Gastroesophageal sphincter (tissue), 4 donors: ENCODE data around the gene PIAS1. TPM values are rescaled to one million over a fixed set of nuclear protein-coding genes. Genes with fewer than 3 reads are reported as not detected.

Source experiments
- ATAC-seq: fragments of 150-250 bp; one replicate; pipeline ENCODE4 v1.9.1; 2016; ENCODE audit warnings: mild to moderate bottlenecking, moderate library complexity
- H3K27ac ChIP-seq, 4 donors: fragments of 200-600 bp; sonication (generic) in 3 of 4; 1 replicate in 3 of 4; 2 replicates in 1 of 4; pipeline ENCODE4 v1.5.1; 2016 to 2019
- H3K27me3 ChIP-seq: fragments of 200-600 bp; sonication (generic); one replicate; pipeline ENCODE4 v1.5.1; 2019
- H3K36me3 ChIP-seq, 2 donors: fragments of 200-600 bp; sonication (generic); one replicate each; pipeline ENCODE4 v1.5.1; 2019; ENCODE audit warnings: control low read depth in 1 of 2
- H3K4me1 ChIP-seq, 3 donors: fragments of 200-600 bp; sonication (generic); 1 replicate in 2 of 3; 2 replicates in 1 of 3; pipeline ENCODE4 v1.5.1; 2016 to 2019; ENCODE audit warnings: control low read depth in 2 of 3
- H3K4me3 ChIP-seq, 2 donors: fragments of 200-600 bp; sonication (generic); one replicate each; pipeline ENCODE4 v1.5.1; 2019; ENCODE audit warnings: mild to moderate bottlenecking in 1 of 2, moderate library complexity in 1 of 2
- H3K9me3 ChIP-seq, 3 donors: fragments of 200-600 bp; sonication (generic); one replicate each; pipeline ENCODE4 v1.5.1; 2017 to 2019; ENCODE audit warnings: control low read depth in 2 of 3
- EP300 ChIP-seq: sonication (generic); formaldehyde crosslinking; IDR thresholded peaks from one replicate; pipeline ENCODE4 v1.6.1; 2017; ENCODE audit warnings: antibody characterized with exemption, mild to moderate bottlenecking
- POLR2A ChIP-seq, 2 donors: fragments of 450-650 bp; IDR thresholded peaks; one replicate each; pipeline ENCODE4 v1.6.1; 2017; ENCODE audit warnings: antibody characterized with exemption in 2 of 2, mild to moderate bottlenecking in 2 of 2, moderate library complexity in 1 of 2
- POLR2AphosphoS5 ChIP-seq: sonication (generic); formaldehyde crosslinking; IDR thresholded peaks from one replicate; pipeline ENCODE4 v1.6.1; 2017; ENCODE audit warnings: antibody characterized with exemption
- WGBS, 2 donors: methylation state at CpG; one replicate each; pipeline ENCODE4 v1.1.5; 2018; ENCODE audit warnings: low coverage in 1 of 2; 5-methylcytosine and 5-hydroxymethylcytosine counted together
- total RNA-seq, 4 donors: library from RNA; depleted of rRNA; stranded (reverse); fragments of >200 nt; gene quantifications; one replicate each; pipeline ENCODE4 v1.1.0, GENCODE V29; 2016
- TF ChIP-seq, protein P1 (sequence below), 4 experiments: fragments of 200-600 bp in 2 of 4; fragments of 450-650 bp in 2 of 4; sonication (generic) in 1 of 4; IDR thresholded peaks; one replicate each; pipeline ENCODE4 v1.5.1; 2017 to 2019; ENCODE audit warnings: antibody characterized with exemption in 4 of 4, mild to moderate bottlenecking in 2 of 4, moderate library complexity in 2 of 4

Gene PIAS1
- total RNA-seq, 4 donors from 2014 or later, result 26.6 to 101 (median 48.9) TPM

DNA sequence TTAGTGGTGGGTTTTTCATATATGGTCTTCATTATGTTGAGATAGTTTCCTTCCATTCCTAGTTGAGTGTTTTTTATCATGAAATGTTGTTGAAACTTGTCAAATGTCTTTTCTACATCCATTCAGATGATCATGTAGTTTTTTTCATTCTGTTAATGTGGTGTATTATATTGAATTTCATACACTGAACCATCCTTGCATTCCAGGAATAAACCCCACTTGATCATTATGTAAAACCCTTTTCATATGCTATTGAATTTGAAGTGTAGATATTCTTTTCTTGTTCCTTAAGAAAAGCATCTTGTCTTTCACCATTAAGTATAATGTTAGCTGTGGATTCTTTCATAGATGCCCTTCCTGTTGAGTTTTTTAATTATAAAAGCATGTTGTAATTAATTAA lies 42.9 kb downstream of the PIAS1 start:
- Histone ChIP-seq H3K4me3 (no peak overlapping the region), H3K27me3 (no peaks in the 10 kb centered on the region), H3K4me1 (peaks cover 0 to 9% (median 0%) of the 10 kb centered on the region in 3 donors), H3K36me3 (peaks cover 0 to 18% of the 10 kb centered on the region in 2 donors), H3K27ac (no peak overlapping the region), H3K9me3 (peaks cover 0 to 21% (median 0%) of the 10 kb centered on the region in 3 donors)
- no peak for ATAC-seq
- TF ChIP-seq POLR2A (IDR thresholded peaks at IDR 0.05) (no peak), EP300 (no peak), POLR2AphosphoS5 (no peak)
- TF ChIP-seq, protein P1, sequence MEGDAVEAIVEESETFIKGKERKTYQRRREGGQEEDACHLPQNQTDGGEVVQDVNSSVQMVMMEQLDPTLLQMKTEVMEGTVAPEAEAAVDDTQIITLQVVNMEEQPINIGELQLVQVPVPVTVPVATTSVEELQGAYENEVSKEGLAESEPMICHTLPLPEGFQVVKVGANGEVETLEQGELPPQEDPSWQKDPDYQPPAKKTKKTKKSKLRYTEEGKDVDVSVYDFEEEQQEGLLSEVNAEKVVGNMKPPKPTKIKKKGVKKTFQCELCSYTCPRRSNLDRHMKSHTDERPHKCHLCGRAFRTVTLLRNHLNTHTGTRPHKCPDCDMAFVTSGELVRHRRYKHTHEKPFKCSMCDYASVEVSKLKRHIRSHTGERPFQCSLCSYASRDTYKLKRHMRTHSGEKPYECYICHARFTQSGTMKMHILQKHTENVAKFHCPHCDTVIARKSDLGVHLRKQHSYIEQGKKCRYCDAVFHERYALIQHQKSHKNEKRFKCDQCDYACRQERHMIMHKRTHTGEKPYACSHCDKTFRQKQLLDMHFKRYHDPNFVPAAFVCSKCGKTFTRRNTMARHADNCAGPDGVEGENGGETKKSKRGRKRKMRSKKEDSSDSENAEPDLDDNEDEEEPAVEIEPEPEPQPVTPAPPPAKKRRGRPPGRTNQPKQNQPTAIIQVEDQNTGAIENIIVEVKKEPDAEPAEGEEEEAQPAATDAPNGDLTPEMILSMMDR (IDR thresholded peaks at IDR 0.05), result no peak

DNA sequence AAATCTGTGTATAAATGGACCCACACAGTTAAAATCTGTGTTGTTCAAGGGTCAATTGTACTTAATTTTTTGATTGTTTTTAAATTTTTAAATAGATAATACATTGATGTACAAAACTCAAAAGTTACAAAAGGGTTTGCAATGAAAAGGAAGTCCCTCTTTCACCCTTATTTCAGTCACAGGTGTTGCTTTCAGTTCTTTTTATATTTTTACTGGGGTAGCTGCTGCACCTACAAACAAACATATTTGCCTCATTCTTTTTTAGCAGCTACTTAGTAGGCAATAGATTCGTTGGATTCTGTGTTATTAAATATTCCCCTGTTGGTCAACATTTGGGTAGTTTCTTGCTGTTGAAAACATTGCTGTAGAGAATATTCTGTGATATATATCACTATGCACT lies 44.4 kb downstream of the PIAS1 start:
- Histone ChIP-seq H3K27ac (no peak overlapping the region), H3K27me3 (no peaks in the 10 kb centered on the region), H3K36me3 (peaks cover 0 to 18% of the 10 kb centered on the region in 2 donors), H3K4me1 (peaks cover 0 to 7% (median 0%) of the 10 kb centered on the region in 3 donors), H3K4me3 (no peak overlapping the region), H3K9me3 (peaks cover 0 to 21% (median 0%) of the 10 kb centered on the region in 3 donors)
- no peak for ATAC-seq
- TF ChIP-seq EP300 (no peak), POLR2AphosphoS5 (no peak), POLR2A (IDR thresholded peaks at IDR 0.05) (no peak)
- TF ChIP-seq, protein P1 (IDR thresholded peaks at IDR 0.05), result no peak
- 86% methylated on average over 1 of the region's 1 CpG for WGBS, 2 donors

DNA sequence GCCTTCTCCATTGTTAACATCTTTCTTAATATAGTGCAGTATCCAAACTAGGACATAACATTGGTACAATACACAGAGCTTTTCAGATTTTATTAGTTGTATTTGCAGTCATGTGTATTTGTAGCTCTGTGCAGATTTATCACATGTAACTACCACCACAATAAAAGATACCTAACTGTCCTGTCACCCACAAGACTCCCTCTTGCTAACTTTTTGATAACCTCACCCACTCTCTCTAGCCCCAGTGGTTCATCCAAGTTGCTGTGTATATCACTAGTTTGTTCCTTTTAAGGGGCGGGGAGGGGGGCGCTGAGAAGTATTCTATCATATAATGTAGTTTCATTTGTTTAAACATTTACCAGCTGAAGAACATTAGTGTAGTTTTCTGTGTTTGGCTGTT lies 46.1 kb downstream of the PIAS1 start:
- H3K4me1 ChIP-seq, result peaks cover 0 to 7% (median 0%) of the 10 kb centered on the region in 3 donors
- no peak overlapping the region for H3K4me3 ChIP-seq
- H3K27me3 ChIP-seq, result no peaks in the 10 kb centered on the region
- no peak overlapping the region for H3K27ac ChIP-seq
- H3K9me3 ChIP-seq, result peaks cover 0 to 21% (median 0%) of the 10 kb centered on the region in 3 donors
- TF ChIP-seq, protein P1 (IDR thresholded peaks at IDR 0.05), result no peak
- no peak for TF ChIP-seq POLR2AphosphoS5
- no peak for TF ChIP-seq POLR2A (IDR thresholded peaks at IDR 0.05)
- no peak for TF ChIP-seq EP300
- ATAC-seq, result no peak
- peaks cover 0 to 25% of the 10 kb centered on the region in 2 donors for H3K36me3 ChIP-seq
- 70 to 71% methylated on average over 1 to 2 of the region's 2 CpGs for WGBS, 2 donors

DNA sequence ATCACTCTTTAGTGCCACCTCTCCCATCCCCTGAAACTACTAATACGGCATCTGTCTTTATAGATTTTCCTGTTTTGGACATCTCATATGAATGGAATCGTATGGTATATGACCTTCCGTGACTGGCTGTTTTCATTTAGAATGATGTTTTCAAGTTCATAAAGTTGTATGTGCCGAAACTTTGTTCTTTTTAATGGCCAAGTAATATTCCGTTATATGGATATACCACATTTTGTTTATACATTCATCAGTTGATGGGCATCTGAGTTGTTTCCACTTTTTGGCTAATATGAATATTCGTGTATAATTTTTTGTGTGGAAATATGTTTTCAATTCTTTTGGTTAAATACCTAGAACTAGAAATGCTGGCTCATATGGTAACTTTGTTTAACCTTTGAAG lies 49.5 kb downstream of the PIAS1 start:
- no peaks in the 10 kb centered on the region for H3K9me3 ChIP-seq
- H3K4me3 ChIP-seq, result no peak overlapping the region
- WGBS, 2 donors, result 96 to 100% methylated on average over 5 to 6 of the region's 6 CpGs
- H3K27ac ChIP-seq, result no peak overlapping the region
- H3K27me3 ChIP-seq, result no peaks in the 10 kb centered on the region
- ATAC-seq, result no peak
- TF ChIP-seq POLR2A (IDR thresholded peaks at IDR 0.05) (no peak), POLR2AphosphoS5 (no peak), EP300 (no peak)
- TF ChIP-seq, protein P1 (IDR thresholded peaks at IDR 0.05), result no peak
- peaks cover 0 to 15% of the 10 kb centered on the region in 2 donors for H3K36me3 ChIP-seq
- peaks cover 0 to 30% (median 6%) of the 10 kb centered on the region in 3 donors for H3K4me1 ChIP-seq

DNA sequence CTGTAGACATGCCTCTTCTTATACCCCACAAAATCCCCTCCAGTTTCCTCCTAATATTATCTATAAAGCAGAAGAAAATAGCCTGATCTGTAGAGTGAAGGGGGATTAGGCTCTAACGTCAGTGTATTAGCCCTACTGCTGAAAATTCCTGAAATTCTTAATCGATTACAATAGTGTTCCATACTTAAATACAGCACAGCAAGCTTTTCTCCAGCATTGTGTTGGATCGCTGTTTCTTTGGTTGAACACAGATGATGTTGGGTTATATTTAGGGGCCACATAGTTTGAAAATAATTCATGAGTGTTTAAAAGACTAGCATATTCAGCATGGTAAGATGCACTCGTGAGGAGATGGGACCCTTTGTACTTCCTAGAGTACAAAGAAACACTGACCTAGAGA lies 52.5 kb downstream of the PIAS1 start:
- no peak overlapping the region for H3K27ac ChIP-seq
- 37 to 39% methylated on average over 4 of the region's 4 CpGs for WGBS, 2 donors
- H3K9me3 ChIP-seq, result no peaks in the 10 kb centered on the region
- no peaks in the 10 kb centered on the region for H3K27me3 ChIP-seq
- ATAC-seq, result no peak
- H3K4me3 ChIP-seq, result no peak overlapping the region
- TF ChIP-seq POLR2AphosphoS5 (no peak), POLR2A (IDR thresholded peaks at IDR 0.05) (no peak), EP300 (no peak)
- TF ChIP-seq, protein P1 (IDR thresholded peaks at IDR 0.05), result no peak
- peaks cover 0 to 15% of the 10 kb centered on the region in 2 donors for H3K36me3 ChIP-seq
- H3K4me1 ChIP-seq, result peaks cover 0 to 37% (median 6%) of the 10 kb centered on the region in 3 donors
